Natural killer cell (primary cell): ENCODE results near the gene NATD1. TPM values are rescaled to one million over a fixed set of nuclear protein-coding genes. Genes with fewer than 3 reads are reported as not detected.

Experiments
- ATAC-seq, 3 donors: fragments of 150-1000 bp in 2 of 3; fragments of 200-7000 bp in 1 of 3; cut with Tn5 transposase; 1 replicate in 1 of 3; 2 replicates in 2 of 3; pipeline ENCODE4 v1.10.0; 2021; ENCODE audit warnings: mild to moderate bottlenecking in 2 of 3, moderate library complexity in 2 of 3
- DNase-seq, 2 donors: peaks; one replicate each; pipeline versions ENCODE4 v3.0.0 to v3.0.0-alpha.2; 2013 to 2021; ENCODE audit warnings: mixed read lengths in 1 of 2
- H3K27ac ChIP-seq: one replicate; pipeline ENCODE4 v1.5.1; 2013; ENCODE audit warnings: mild to moderate bottlenecking, low read length
- H3K27me3 ChIP-seq: one replicate; pipeline ENCODE4 v1.6.1; 2013; ENCODE audit warnings: low read length; ENCODE audit not compliant: control insufficient read depth, insufficient read depth
- H3K36me3 ChIP-seq: one replicate; pipeline ENCODE4 v1.6.1; 2013; ENCODE audit warnings: low read length; ENCODE audit not compliant: control insufficient read depth, insufficient read depth
- H3K4me1 ChIP-seq: one replicate; pipeline ENCODE4 v1.6.1; 2013; ENCODE audit warnings: low read length; ENCODE audit not compliant: control insufficient read depth, insufficient read depth
- H3K4me3 ChIP-seq: one replicate; pipeline ENCODE4 v1.5.1; 2013; ENCODE audit warnings: low read length
- H3K9me3 ChIP-seq: one replicate; pipeline ENCODE4 v1.6.1; 2013; ENCODE audit warnings: low read length; ENCODE audit not compliant: control insufficient read depth, insufficient read depth
- H3K27ac Mint-ChIP-seq, 2 donors: one replicate each; pipeline ENCODE4 v1.8.0; 2022; ENCODE audit warnings: mild to moderate bottlenecking in 2 of 2, mixed read lengths in 2 of 2, moderate library complexity in 1 of 2
- H3K27me3 Mint-ChIP-seq, 2 donors: one replicate each; pipeline ENCODE4 v1.8.0; 2022; ENCODE audit warnings: low read depth in 2 of 2, mixed read lengths in 2 of 2
- H3K36me3 Mint-ChIP-seq: one replicate; pipeline ENCODE4 v1.8.0; 2022; ENCODE audit warnings: mixed read lengths
- H3K4me1 Mint-ChIP-seq, 2 donors: one replicate each; pipeline ENCODE4 v1.8.0; 2022; ENCODE audit warnings: mixed read lengths in 2 of 2
- H3K4me3 Mint-ChIP-seq: one replicate; pipeline ENCODE4 v1.8.0; 2022; ENCODE audit warnings: mild to moderate bottlenecking, moderate library complexity, mixed read lengths
- H3K9me3 Mint-ChIP-seq, 2 donors: one replicate each; pipeline ENCODE4 v1.8.0; 2022; ENCODE audit warnings: mixed read lengths in 2 of 2
- CTCF ChIP-seq: fragments of 200-600 bp; IDR thresholded peaks from one replicate; pipeline ENCODE4 v1.8.0; 2022; ENCODE audit warnings: antibody characterized with exemption
- WGBS: methylation state at CpG from one replicate; pipeline ENCODE4 v1.1.7; 2013; ENCODE audit warnings: missing lambda C conversion rate; ENCODE audit not compliant: insufficient coverage; 5-methylcytosine and 5-hydroxymethylcytosine counted together
- intact Hi-C: fragments of 100-400 bp; cut with micrococcal nuclease; formaldehyde crosslinking; loops from one replicate; pipeline ENCODE4 v1.14.2; 2022
- total RNA-seq, 4 donors: library from RNA; stranded (reverse); fragments of 120-200 nt in 1 of 4; gene quantifications; one replicate each; pipeline versions ENCODE4 v1.2.3 to v1.2.4, GENCODE V29; 2013 to 2022

The NATD1 gene
- total RNA-seq, 3 donors from 2014 or later (not counting 1 experiment from before 2014, with no cell fraction given) = 10.9 to 16.3 (median 14.1) TPM

GRCh38 chr17:21190078-21190477 lies 63.1 kb downstream of the NATD1 start:
- ATAC-seq (no peak), DNase-seq (no peak)
- Mint-ChIP-seq H3K27me3 (no peaks in the 10 kb centered on the region), H3K4me1 (peaks cover 0 to 6% of the 10 kb centered on the region in 2 donors), H3K4me3 (no peak overlapping the region), H3K36me3 (peaks cover 8% of the 10 kb centered on the region), H3K27ac (no peak overlapping the region), H3K9me3 (no peaks in the 10 kb centered on the region)
- H3K27me3 ChIP-seq = no peaks in the 10 kb centered on the region
- H3K4me1 ChIP-seq = no peaks in the 10 kb centered on the region
- WGBS = 96% methylated on average over 6 of the region's 6 CpGs
- H3K9me3 ChIP-seq = no peaks in the 10 kb centered on the region
- no peak for TF ChIP-seq CTCF
- peaks cover 21% of the 10 kb centered on the region for H3K36me3 ChIP-seq
- H3K27ac ChIP-seq = no peak overlapping the region
- H3K4me3 ChIP-seq = no peak overlapping the region
- intact Hi-C loops = no loop called here

GRCh38 chr17:21189361-21189760 lies 63.8 kb downstream of the NATD1 start:
- intact Hi-C loops = no loop called here
- WGBS = 97% methylated on average over 4 of the region's 4 CpGs
- DNase-seq = no peak
- Mint-ChIP-seq H3K4me3 (no peak overlapping the region), H3K27me3 (no peaks in the 10 kb centered on the region), H3K4me1 (peaks cover 0 to 6% of the 10 kb centered on the region in 2 donors), H3K9me3 (no peaks in the 10 kb centered on the region), H3K36me3 (peaks cover 15% of the 10 kb centered on the region), H3K27ac (no peak overlapping the region)
- H3K4me3 ChIP-seq = no peak overlapping the region
- no peak for TF ChIP-seq CTCF
- no peak overlapping the region for H3K27ac ChIP-seq
- no peaks in the 10 kb centered on the region for H3K9me3 ChIP-seq
- ATAC-seq = no peak
- H3K27me3 ChIP-seq = no peaks in the 10 kb centered on the region
- H3K36me3 ChIP-seq = peaks cover 27% of the 10 kb centered on the region
- no peaks in the 10 kb centered on the region for H3K4me1 ChIP-seq

Other genes with a start within 250 kb of the NATD1 start
- 100 to 1,000 TPM; 121 to 155 (median 140) TPM for gene USP22, start 210.4 kb downstream of the NATD1 start, total RNA-seq
- gene DHRS7B, start 126.4 kb downstream of the NATD1 start, total RNA-seq = 10 to 100 TPM; 10.3 to 13.4 (median 11.5) TPM
- 10 to 100 TPM; 18.4 to 27.0 (median 18.6) TPM for gene TMEM11, start 39.2 kb downstream of the NATD1 start, total RNA-seq
- gene MAP2K3, start 31.3 kb upstream of the NATD1 start, total RNA-seq = 100 to 1,000 TPM; 139 to 165 (median 162) TPM
- gene KCNJ12, start 122.9 kb upstream of the NATD1 start, total RNA-seq = under 1 TPM in 1 of 3 donors, not detected in 2; 0.14 TPM